NCI-H226 (cell line): ENCODE measurements around the gene VTI1A.
"Not testable (repeated sequence)": the region's sequence is repeated elsewhere in the genome, so short reads cannot be mapped to it uniquely, and the experiment has no call there.

Experiments used
- DNase-seq: peaks from one replicate; pipeline ENCODE4 v3.0.0-alpha.2; 2015

VTI1A gene

GRCh38 chr10:112843623-112844022, 396.6 kb downstream of the VTI1A start:
- DNase-seq = no peak

- no peak for DNase-seq
Observed at GRCh38 chr10:112844681-112845544, 397.9 kb downstream of the VTI1A start.

GRCh38 chr10:112847778-112848177, 400.8 kb downstream of the VTI1A start:
- no peak for DNase-seq

DNA sequence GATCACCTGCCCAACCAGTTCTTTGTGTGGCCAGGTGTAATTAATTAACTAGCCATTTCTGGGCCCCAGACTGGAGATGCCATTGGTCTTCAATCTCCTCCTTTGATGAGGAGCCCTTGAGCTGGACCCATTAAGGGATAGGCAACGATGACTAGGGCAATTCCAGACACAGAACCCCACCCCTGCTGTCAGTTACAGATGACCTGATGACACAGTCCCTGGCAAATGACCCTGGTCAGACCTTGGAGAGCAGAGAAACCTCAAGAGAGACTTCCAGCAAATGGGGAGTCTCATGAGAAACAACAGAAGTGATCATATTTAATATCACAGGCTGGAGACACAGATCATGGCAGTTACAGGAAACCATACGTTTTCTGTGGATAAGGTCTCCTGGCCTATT, 401.2 kb downstream of the VTI1A start:
- no peak for DNase-seq

DNA sequence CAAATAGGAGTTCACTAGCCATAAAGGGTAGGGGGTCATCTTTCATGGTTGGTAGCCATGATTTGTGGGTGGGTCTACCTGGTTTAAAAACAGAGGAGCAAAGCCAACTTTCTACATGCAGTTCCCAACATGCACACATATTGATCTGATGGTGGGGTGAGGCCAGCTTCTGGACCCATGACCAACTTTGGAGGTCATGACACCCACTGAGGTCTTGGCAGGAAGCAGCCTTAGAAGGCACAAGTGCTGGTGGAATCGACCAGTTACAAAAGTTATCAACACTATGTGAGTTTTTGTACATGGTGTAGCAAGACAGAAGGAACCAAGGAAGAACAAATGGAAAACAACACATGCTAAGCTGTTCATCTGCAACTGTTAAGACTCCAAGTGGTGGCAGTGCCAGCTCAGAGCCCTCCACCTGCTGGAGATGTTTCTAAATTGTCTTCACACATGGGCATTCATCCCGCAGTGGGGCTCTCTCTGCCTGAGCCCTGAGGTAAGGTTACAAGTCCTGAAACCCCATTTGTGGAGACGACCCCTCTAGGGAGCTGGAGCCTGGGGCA, 401.9 kb downstream of the VTI1A start:
- no peak for DNase-seq

- DNase-seq = no peak
Observed at GRCh38 chr10:112849546-112849945, 402.5 kb downstream of the VTI1A start.

GRCh38 chr10:112851181-112851580, 404.2 kb downstream of the VTI1A start:
- DNase-seq = no peak

DNA sequence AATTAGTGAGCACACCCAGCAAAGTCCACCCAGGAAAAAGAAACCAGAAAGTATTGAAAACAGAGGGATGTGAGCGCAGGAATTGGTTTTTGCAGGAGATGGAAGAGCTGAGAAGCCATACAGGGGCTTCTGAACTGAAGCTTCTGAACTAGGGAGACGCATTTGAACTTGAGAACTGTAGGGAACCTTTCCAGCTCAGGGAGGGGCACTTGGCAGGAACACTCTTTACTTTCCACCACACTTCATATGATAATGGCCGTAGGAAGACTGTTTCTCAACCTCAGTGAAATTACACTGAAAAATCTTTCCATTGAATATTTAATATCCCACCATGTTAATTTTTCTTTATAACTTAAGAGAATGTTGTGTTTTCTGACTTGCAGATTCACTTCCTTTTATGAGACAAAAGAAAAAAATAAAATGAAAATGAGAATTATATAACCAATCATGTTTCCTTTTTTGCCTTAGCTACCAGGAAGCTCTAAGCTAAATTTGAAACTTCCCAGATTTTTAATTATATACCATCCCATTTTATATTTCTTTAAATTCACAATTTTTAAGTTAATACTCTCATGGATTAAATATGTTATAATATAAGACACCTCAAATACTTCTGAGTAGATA, 404.7 kb downstream of the VTI1A start:
- DNase-seq = no peak

- DNase-seq = no peak
Observed at GRCh38 chr10:112852306-112852705, 405.3 kb downstream of the VTI1A start.

GRCh38 chr10:112855134-112855533, 408.1 kb downstream of the VTI1A start:
- no peak for DNase-seq

DNA sequence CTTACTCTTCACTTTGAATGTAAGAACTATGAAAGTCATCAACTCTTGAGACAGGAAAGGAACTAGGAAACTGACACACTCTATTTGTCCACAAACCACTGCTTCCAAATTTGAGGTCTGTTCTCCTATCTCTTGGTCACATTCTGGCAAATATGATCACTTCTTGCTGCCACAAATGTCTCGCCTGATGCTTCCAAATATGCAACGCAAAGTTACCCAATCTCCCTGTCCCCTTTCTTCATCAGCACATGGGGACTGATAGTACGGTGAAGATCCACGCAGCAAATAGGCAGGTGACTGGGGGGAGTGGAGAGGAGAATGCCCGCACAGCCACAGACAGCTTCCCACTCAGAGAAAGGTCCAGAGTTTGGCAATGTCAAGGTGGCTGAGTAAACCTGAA, 410.5 kb downstream of the VTI1A start:
- no peak for DNase-seq

GRCh38 chr10:112858986-112859651, 412.1 kb downstream of the VTI1A start:
- DNase-seq = no peak

GRCh38 chr10:112859793-112860192, 412.8 kb downstream of the VTI1A start:
- no peak for DNase-seq

- not testable (repeated sequence) for DNase-seq
Observed at GRCh38 chr10:112863461-112863860, 416.4 kb downstream of the VTI1A start.
